ENCODE measurements around the gene NANOGP8. TPM values are rescaled to one million over a fixed set of nuclear protein-coding genes. Genes with fewer than 3 reads are reported as not detected.

NANOGP8 gene
- total RNA-seq, 1 donor, result 0.81 TPM

DNA sequence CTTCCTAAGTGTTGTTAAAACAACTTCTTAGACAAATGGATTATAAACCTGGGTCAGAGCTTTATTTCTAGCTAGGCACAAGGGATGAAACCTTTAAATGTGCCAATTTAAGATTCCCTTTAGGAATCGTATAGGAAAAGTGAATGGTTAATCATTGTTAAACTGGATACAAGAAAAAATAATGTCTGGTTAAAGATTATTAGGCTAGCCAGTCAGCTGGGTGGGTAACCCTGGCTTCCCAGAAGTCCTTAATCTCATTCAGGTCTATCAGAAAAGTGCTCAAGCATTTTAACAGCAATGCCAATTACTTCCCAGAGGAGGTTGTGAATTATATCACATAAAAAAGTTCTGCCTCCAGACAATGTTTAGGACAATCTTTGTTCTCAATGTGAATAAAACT lies 37.6 kb downstream of the NANOGP8 start:
- no peak overlapping the region for H3K4me3 ChIP-seq (ENCODE audit: low read depth, low read length)
- TF ChIP-seq, protein P1, sequence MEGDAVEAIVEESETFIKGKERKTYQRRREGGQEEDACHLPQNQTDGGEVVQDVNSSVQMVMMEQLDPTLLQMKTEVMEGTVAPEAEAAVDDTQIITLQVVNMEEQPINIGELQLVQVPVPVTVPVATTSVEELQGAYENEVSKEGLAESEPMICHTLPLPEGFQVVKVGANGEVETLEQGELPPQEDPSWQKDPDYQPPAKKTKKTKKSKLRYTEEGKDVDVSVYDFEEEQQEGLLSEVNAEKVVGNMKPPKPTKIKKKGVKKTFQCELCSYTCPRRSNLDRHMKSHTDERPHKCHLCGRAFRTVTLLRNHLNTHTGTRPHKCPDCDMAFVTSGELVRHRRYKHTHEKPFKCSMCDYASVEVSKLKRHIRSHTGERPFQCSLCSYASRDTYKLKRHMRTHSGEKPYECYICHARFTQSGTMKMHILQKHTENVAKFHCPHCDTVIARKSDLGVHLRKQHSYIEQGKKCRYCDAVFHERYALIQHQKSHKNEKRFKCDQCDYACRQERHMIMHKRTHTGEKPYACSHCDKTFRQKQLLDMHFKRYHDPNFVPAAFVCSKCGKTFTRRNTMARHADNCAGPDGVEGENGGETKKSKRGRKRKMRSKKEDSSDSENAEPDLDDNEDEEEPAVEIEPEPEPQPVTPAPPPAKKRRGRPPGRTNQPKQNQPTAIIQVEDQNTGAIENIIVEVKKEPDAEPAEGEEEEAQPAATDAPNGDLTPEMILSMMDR (IDR thresholded peaks at IDR 0.05; ENCODE audit: insufficient read depth, low read length), result no peak
- DNase-seq (ENCODE audit: low read depth), result no peak

DNA sequence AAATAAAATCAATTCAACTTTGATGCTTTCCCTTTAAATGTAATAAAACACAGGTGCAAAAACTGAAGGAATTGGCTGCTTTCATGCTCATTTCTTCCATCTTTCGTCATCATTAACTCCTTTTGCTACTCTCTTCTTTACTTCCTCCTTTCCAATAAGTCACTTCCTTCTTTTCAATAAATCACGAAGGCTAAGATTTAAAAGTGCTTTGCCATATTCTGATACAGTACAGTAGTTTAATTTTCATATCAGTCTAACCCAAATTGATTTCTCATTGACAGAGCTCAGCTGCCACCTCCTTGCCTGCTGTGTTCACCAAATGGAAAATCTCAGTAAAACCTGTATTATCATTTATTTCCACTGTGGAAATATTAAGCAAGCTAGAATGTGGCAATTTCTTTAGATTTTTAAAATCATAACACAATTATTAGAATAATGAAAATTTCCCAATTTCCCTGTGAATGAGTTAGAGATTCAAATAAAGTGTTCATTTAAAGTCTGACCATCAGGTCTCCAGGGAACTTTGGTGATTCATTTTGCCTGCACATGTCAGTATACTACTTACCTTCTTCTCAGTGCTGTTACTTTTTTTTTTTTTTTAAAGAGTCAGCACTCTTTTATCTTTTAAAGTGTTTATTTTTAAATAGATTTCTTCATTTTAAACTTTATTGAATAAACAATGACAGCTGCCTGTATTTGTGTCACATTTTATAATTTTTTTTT lies 41.6 kb downstream of the NANOGP8 start:
- TF ChIP-seq, protein P1 (IDR thresholded peaks at IDR 0.05; ENCODE audit: insufficient read depth, low read length), result no peak
- peak; percentile 13 for DNase-seq (ENCODE audit: low read depth)
- no peak overlapping the region for H3K4me3 ChIP-seq (ENCODE audit: low read depth, low read length)

DNA sequence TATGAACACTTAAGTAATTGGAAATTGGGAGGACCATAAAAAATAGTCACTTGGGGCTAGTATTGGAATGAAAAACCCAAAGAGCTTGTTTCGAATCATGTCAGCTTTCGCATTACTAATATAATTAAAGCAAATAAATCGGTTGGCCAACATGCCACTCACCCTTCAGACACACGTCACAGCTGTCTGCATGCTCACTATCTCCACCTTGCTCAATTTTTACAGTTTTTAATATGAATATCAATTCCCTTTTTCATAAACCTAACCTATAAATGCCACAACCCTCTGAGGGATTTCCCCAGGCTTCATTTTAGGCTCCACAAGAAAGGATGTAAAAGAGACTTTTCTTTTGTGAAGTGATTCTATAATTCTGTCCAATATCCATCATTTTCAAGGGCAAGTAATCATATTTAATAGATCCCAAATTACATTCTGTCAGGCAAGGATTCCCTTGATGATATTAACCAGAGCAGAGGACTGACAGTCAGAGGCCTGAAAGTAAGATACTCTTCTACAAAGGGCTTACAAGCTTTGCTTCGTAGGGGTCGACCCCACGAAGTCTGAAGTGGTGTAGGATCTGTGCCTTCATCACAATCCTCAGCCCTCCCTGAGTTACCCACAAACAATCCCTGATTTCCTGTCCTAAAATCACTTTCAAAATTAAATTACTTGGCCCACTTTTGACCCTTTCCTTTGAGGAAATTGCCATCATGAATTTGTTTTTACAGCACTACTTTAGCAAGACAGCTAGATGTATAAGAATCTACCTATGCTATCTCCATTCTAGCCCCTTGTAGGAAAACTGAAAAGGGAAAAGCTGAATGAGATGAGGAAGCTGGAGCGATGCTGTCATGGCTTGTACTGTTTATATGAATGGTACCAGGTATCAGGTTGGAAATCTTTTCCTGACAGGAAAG lies 44.5 kb downstream of the NANOGP8 start:
- DNase-seq (ENCODE audit: low read depth), result no peak

DNA sequence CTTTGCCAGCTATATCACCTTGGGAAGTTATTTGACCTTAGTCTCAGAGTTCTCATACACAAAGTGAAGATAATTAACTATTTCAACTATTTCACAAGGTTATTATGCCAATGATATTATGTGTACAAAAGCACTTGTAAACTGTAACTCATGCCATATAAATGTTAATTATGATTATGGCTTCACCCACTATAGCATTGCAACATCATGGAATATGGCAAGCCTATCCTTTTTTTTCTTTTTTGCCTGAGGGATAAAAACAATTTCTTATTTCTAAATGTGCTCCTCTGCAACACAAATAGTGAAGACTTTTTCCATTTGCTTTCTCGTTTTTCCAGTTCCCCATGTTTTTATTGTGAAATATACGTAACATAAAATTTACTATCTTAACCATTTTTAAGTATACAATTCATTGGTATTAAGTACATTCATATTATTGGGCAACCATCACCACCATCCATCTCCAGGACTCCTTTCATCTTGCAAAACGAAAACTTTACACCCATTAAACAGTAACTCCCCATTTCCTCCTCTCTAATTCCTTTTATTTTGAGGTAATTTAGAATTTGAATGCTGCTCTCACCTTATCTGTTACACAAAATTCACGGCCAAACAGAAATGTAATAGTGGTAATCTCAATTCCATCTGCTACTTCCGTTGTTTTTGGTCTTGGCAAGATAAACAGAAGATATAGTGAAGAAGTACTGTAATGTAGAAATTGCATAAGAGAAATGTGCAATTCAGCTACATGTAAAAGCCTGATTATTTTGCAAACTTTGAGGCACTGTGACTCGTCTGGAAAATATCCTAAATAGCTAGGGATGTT lies 46.3 kb downstream of the NANOGP8 start:
- H3K4me3 ChIP-seq (ENCODE audit: low read depth, low read length), result no peak overlapping the region
- peak; percentile 69 for DNase-seq (ENCODE audit: low read depth)
- TF ChIP-seq, protein P1 (IDR thresholded peaks at IDR 0.05; ENCODE audit: insufficient read depth, low read length), result no peak

More for the DNA sequence above, 44.5 kb downstream of the NANOGP8 start:
- H3K4me3 ChIP-seq (ENCODE audit: low read depth, low read length), result no peak overlapping the region
- TF ChIP-seq, protein P1 (IDR thresholded peaks at IDR 0.05; ENCODE audit: insufficient read depth, low read length), result no peak

Other genes with a start within 250 kb of the NANOGP8 start
- 33.0 and 34.6 TPM in 2 replicates for gene AQR, start 115.6 kb downstream of the NANOGP8 start, total RNA-seq (ENCODE audit: low replicate concordance)
- gene ZNF770, start 97.0 kb downstream of the NANOGP8 start, total RNA-seq (ENCODE audit: low replicate concordance), result 27.4 and 36.8 TPM in 2 replicates

Measured in fibroblast of the aortic adventitia (primary cell).